Urothelium cell line (cell line): ENCODE data around the gene OR52I1.
A peak's percentile ranks its signal among the peaks of the same experiment; 100 is the strongest.

ENCODE experiments used
- DNase-seq: peaks from one replicate; pipeline ENCODE4 v3.0.0; 2011; ENCODE audit warnings: low spot score, mixed read lengths
- FAIRE-seq: peaks from 2 replicates; lab custom pipeline; 2011; peaks lifted over from hg19 to GRCh38; lab: Jason Lieb, UNC

OR52I1 gene

GRCh38 chr11:4610258-4610935 is 16.6 kb downstream of the OR52I1 start:
- FAIRE-seq (no peak), DNase-seq (no peak)

DNA sequence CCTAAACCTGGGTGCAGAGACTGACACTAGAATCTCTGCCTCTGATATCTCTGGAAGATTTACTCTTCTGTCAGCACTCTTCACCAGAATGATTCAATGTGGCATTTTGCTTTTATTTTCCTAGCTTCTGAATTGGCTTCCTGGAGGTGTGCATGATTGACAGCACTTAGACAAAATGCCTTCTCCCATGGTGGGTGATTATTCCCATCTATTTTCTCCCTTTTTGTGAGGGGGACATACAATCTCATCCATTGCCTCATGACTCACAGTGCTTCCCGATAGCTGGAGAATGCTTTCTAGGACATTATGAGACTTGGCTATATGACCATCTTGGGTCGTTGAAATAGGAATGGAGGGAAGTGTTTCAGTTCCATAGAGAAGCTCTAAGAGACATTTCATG is 18.1 kb downstream of the OR52I1 start:
- DNase-seq = no peak

DNA sequence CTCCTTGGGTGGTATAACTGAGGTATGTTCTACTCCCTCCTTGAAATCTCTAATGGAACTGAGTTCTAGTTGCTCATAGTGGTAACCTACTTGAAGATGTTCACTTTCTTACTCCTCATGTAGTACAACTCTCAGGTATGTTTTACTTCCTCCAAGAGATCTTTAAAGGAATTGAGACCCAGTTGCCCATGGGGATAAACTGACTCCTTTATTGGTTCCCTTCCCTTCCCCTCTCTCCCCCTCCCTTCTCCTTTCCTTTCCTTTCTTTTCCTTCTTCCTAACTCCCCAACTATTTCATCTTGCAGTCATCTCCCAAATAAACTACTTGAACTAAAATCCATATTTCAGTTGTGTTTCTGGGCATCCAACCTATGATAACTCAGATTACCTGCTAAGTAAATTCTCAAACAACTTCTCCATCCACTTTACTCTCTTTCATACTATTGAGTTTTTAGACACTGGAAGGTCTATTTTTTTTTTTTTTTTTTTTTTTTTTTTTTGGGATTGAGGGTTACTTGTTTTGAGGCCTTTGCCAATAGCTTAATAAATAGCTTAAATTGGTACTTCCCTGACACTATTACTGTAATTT is 22.1 kb downstream of the OR52I1 start:
- FAIRE-seq = no peak
- no peak for DNase-seq

More for the DNA sequence above, 18.1 kb downstream of the OR52I1 start:
- no peak for FAIRE-seq

GRCh38 chr11:4619514-4619913 is 25.7 kb downstream of the OR52I1 start:
- DNase-seq (no peak), FAIRE-seq (no peak)

DNA sequence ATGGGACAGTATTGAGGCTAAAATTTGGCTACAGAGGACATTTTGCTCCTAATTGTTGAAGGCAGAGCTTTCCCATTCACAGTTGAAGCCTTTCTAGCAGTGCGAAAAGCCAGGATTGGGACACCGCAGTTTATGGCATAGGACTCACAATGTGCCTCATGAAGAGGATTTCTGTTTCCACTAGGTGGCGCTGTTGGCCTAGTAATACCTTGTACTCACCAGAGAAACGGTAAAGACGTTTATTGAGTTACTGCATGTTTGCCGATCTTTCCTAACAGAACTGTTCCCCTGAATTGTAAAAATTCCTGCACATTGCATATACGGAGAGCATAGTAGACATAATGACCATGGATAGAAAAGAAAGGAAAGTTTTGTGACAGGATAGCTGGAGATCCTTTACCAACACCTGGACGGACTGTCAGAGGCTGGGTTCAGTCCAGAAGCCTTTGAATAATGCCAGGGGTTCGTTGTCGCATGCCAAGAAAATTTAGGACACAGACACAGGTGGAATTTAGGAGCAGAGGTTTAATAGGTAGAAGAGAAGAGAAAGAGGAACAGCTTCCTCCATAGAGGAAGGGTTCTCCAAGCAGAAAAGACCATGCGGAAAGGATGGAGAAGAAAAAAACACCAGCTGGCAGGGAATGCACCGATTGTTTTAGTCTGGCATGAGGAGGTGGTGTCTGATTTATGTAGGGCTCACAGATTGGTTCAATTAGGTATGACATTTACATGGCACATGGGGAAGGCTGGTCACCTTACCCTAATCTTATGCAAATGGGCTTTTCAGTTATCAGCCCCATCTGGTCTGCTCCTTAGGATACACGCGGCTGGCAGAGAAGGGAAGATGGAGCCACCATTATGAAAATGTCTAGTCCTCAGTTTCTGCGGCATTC is 32.6 kb downstream of the OR52I1 start:
- DNase-seq (peak; percentile 55), FAIRE-seq (no peak)

- DNase-seq (no peak), FAIRE-seq (no peak)
Measured at GRCh38 chr11:4636136-4636535, 42.3 kb downstream of the OR52I1 start.

- FAIRE-seq (no peak), DNase-seq (peak; percentile 82)
Measured at GRCh38 chr11:4636962-4637661, 43.3 kb downstream of the OR52I1 start, which contains the start of gene OR51D1. OR51D1 (plus strand) TSS chr11:4637477; CDS start chr11:4639791, 2,314 bp downstream.

DNA sequence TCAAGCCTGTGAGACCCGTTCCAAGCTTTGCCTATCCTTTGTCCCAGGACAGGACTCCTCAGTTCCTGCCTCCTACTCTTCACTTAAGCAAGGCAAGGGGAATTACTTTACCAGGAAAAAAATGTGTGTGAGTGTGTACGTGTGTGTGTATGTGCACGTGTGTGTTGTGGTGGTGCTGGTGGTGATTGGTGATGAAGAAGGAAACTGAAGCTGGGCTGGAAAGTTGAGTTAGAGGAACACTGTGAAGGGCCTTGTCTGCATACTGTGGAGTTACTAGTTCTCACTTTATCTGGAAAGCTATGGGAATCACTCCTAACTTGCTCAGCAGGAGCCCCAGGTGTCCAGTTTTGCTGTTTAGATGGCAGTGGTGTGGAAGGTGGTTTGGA is 43.8 kb downstream of the OR52I1 start:
- no peak for DNase-seq
- no peak for FAIRE-seq

DNA sequence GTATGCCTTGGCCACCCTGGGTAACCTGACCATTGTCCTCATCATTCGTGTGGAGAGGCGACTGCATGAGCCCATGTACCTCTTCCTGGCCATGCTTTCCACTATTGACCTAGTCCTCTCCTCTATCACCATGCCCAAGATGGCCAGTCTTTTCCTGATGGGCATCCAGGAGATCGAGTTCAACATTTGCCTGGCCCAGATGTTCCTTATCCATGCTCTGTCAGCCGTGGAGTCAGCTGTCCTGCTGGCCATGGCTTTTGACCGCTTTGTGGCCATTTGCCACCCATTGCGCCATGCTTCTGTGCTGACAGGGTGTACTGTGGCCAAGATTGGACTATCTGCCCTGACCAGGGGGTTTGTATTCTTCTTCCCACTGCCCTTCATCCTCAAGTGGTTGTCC is 46.1 kb downstream of the OR52I1 start:
- FAIRE-seq (peak; percentile 71), DNase-seq (no peak)

DNA sequence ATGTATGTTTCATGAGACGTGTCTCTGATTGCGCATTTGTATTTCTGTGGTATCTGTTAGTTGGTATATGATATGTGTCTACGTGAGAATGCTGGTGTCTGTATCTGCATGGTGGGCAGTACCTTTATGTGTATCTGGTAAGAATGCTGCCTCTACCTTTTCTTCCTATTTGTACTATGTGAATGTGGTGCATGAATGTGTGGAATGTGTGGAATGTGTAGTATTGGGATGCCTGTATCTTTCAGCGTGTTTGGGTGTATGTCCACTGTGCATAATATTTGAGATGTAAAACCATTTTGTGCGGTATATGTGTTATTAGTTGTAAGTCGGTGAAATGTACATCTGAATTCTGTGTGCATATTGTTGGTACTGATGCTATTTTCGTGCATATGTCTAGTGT is 47.7 kb downstream of the OR52I1 start:
- FAIRE-seq = peak; percentile 76
- DNase-seq = peak; percentile 20

DNA sequence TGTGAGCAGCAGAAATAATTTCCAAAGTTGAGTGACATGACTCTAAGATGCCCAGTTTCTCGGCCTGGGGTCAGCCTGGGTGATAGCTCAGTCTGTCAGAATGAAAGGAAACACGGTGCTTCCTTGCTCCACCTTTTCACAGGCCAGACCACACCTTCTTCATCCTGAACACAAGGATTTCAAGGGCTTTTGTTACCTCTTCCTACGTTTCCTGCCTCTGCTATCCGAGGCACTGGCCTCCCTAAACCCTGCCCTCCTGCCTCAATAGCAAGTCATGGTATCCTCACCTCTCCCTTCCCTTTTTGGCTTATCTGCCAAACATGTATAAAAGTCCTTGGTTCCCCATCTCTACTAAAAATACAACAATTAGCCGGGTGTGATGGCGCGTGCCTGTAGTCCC is 48.2 kb downstream of the OR52I1 start:
- no peak for FAIRE-seq

DNA sequence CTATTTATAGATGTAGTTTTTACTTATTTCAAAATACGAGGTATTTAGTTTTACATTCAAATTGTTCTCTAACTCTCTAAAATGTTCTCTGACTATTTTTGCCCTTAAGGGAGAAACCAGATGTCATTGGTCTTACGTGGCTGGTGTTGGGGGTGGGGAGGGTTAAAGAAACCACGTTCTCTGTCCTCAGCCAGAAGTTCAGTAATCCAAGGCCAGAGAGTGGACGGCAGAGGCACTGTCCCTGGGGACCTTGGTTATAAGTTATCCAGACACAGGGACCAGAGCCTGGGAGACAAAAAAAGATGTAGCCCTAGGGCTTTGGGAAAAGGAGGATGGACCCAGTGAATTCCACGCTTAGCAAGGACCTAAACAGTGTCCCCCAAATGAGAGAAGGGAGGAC is 49.2 kb downstream of the OR52I1 start:
- DNase-seq (no peak), FAIRE-seq (no peak)

More for the DNA sequence above, 48.2 kb downstream of the OR52I1 start:
- DNase-seq = no peak

DNA sequence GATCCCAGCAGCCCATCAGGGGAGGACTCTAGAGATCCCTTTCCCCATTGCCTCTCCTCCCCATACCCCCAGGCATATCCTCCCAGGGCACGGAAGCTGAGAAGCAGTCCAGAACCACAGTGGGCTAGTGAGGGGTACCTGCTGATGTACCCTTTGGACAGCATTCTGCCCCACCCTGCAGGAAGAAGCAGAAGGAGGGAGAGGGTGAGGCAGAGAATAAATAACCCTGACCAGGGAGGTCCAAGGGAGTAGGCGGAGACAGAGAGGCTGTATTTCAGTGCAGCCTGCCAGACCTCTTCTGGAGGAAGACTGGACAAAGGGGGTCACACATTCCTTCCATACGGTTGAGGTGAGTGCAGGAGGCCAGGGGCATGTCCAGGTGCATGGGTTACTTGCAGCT is 49.8 kb downstream of the OR52I1 start, which contains the start of gene OR51E1:
OR51E1 (plus strand) TSS at position 301 of the 400 bp plus-strand sequence. CDS start 8,545 bp downstream, outside the sequence.
- FAIRE-seq = no peak

GRCh38 chr11:4644233-4644632 is 50.4 kb downstream of the OR52I1 start:
- no peak for FAIRE-seq
- DNase-seq = no peak

More for the DNA sequence above, 49.8 kb downstream of the OR52I1 start, which contains the start of gene OR51E1:
- no peak for DNase-seq
